Activated CD4-positive, CD25-positive, alpha-beta regulatory T cell treated with anti-CD3 and anti-CD28 coated beads, Interleukin-2, amount 50 U/mL, for 72 hours (primary cell): ENCODE data around the gene PNPLA2.

Experiments
- DNase-seq: peaks from one replicate; pipeline ENCODE4 v3.0.0; 2021

The PNPLA2 gene

DNA sequence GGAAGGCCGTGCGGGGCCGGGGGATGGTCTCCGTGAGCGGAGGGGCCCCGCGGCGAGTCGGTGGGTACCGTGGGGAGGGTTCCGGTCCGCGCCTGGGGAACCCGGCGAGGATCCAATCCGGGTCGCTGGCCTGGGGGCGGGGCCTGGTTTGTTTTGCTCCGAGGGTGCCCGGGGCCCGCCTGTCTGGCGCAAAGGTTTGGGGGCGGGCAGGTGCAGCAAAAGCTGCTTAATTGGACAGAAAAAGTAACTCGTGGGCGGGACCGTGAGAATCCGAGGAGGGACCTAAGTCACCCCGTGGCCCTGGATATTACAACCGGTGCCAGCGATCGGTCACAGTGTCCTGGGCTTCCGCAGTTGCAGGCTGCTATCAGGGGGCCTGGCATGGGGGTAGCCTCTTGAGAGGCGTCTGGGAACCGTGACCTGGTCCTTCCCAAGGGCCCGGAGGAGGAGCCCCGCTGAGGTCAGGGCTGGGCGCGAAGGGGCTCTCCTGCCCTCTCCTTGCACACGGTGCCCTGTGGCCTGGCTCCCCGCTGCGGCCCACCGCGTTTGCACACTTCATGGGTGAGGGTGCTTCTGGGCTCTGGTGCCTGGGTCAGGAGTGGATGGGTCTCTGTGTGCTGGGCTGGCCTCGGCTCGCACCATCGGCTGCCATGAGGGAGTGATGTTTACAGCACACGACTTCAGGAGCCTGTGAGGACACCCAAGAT is 1.4 kb downstream of the PNPLA2 start:
- DNase-seq = peak; percentile 91

GRCh38 chr11:820655-821511 is 2.2 kb downstream of the PNPLA2 start:
- DNase-seq = no peak

- no peak for DNase-seq
These were observed 3.0 kb downstream of the PNPLA2 start for GRCh38 chr11:821512-822371.

DNA sequence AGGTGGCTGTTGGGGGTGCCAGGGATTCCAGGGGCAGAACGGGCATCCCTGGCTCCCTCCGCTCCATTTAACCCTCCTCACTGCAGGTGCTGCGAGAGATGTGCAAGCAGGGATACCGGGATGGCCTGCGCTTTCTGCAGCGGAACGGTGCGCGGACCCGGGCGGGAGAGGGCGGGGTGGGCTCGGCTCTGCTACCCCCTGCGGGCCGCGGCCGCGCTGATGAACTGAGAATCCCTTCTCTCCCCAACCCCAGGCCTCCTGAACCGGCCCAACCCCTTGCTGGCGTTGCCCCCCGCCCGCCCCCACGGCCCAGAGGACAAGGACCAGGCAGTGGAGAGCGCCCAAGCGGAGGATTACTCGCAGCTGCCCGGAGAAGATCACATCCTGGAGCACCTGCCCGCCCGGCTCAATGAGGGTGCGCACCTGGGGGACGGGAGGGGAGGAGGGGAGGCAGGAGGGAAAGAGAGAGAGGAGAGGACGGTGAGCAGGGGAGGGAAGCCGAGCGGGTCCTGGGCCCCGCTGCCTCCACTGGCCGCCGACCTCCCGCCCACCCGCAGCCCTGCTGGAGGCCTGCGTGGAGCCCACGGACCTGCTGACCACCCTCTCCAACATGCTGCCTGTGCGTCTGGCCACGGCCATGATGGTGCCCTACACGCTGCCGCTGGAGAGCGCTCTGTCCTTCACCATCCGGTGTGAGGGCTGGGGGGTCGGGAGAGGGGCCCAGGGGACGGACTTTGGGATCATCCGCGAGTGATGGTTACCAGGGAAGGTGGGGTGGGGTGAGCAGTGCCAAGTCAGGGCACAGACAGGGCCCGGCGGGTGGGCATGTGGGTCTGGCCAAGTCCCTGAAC is 5.0 kb downstream of the PNPLA2 start:
- DNase-seq = no peak

GRCh38 chr11:824292-824880 is 5.7 kb downstream of the PNPLA2 start:
- DNase-seq = no peak

DNA sequence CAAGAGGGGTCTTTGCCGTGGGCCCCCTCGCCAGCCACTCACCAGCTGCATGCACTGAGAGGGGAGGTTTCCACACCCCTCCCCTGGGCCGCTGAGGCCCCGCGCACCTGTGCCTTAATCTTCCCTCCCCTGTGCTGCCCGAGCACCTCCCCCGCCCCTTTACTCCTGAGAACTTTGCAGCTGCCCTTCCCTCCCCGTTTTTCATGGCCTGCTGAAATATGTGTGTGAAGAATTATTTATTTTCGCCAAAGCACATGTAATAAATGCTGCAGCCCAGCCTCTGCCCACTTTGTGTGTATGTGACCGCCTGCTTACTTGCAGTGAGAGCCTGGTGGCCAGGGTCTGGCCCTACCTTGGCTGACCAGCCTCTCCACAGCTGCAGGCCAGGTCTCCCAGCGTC is 6.2 kb downstream of the PNPLA2 start:
- no peak for DNase-seq

GRCh38 chr11:825366-826226 is 6.9 kb downstream of the PNPLA2 start:
- DNase-seq = no peak

GRCh38 chr11:826227-826621 is 7.5 kb downstream of the PNPLA2 start:
- DNase-seq = no peak

DNA sequence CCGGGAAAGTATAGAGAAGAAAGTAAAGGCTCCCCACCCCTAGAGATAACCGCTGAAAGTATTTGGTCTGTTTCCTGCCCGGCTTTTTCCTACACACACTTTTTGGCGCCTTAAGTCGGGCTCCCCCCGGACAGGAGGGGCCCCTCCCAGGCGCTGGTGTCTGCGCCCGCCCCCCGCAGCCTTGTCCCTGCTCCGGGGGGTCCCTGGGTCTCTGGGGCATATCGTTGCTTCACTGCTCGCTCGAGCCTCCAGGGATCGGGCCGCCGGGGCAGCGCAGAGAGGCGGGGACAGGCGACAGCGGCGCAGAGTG is 8.1 kb downstream of the PNPLA2 start:
- no peak for DNase-seq

GRCh38 chr11:827146-827896 is 8.6 kb downstream of the PNPLA2 start:
- no peak for DNase-seq

DNA sequence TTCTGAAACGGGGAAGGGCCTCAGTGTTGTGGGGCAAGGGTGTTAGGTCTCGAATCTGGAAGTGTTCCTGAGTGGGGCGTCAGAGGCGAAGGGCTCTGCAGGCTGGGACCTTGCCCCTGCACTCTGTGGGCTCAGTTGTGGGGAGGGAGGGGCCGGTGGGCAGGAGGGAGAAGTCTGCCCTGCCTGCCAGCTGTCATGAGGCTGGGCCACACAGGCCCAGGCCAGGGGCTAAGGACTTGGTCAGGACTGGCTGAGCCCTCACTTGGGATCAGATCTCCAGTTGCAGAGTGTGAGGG is 9.1 kb downstream of the PNPLA2 start, which contains the start of gene CRACR2B:
Gene CRACR2B (plus strand): TSS at position 23 of the 296 bp plus-strand sequence. CDS start 689 bp downstream, outside the sequence.
- no peak for DNase-seq

DNA sequence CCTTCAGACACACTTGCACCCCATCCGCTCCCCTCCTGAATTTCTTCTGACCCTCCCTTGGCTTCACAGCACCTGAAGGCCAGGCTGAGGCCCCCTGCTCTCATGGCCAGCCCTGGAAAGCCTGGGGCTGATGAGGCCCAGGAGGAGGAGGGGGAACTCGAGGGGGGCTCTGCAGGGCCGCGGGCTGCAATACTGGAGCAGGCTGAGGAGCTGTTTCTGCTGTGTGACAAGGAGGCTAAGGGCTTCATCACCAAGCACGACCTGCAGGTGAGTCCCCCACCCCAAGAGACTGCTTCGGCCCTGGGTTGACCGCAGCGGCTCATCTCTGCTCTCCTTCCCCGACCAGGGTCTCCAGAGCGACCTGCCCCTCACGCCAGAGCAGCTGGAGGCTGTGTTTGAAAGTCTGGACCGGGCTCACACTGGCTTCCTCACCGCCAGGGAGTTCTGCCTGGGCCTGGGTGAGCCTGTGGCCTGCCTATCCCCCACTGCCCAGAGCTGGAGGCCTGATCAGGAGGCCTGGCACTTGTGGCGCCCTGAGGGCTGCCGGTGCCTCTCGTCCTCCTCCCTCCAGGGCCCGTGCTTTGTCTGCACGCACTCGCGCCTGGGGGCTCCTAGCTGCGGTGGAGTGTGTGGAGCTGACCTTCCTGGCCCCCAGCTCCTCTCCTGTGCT is 9.9 kb downstream of the PNPLA2 start:
- DNase-seq = no peak

DNA sequence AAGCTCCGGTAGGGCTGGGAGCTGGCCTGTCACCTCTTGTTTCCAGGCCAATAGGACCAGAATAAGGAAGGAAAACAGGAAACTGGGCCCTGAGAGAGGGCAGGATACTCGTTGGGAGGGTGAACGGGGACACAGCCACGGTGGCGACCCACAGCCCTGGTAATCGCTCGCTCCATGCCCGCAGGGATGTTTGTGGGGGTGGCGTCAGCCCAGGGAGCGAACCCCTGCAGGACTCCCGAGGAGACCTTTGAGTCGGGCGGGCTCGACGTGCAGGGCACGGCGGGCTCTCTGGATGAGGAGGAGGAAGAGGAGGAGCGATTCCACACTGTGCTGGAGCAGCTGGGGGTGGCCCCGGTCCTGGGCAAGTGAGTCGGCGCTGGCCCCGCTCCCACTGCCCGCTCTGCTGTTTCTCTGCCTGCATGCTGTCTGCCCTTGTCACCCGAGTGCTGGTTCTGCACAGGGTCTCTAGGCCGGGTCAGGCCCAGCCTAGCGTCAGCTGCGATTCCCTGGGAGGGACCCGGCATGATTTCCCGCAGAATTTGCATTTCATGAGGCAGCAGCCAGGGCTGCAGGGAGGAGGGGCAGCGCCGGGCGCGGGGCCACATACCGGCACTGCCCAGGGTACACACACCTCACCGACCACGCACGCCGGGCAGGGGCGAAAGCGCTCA is 10.6 kb downstream of the PNPLA2 start:
- no peak for DNase-seq

GRCh38 chr11:829847-830294 is 11.2 kb downstream of the PNPLA2 start:
- DNase-seq = no peak

- peak; percentile 53 for DNase-seq
These were observed 11.8 kb downstream of the PNPLA2 start for GRCh38 chr11:830295-831117.

GRCh38 chr11:831118-831864 is 12.6 kb downstream of the PNPLA2 start:
- DNase-seq = no peak

DNA sequence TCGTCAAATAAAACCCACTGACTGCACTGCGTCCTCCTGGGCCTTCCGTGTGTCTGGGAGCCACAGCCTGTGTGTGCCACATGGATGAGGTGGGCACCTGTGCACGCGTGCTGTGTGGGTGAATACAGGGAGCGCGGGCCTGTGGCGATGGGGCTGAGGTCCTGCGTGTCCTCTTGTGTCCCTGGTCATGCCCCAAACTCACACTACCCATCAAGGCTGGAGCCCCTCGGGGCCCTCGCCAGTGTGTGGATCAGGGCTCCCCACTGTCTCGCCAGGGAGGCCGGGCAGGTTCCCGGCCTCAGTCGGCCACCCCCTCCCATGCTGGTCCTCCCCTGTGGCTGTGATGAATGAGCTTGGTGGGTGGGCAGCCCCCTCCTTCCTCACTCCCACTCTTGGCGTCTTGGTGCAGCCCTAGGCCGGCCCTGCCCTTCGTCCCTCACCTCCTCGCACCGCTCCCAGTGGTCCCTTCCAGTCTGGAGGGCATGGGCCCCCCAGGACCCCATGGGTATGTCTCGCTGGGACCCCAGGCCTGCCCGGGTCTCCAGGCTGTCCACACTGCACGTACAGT is 13.3 kb downstream of the PNPLA2 start:
- no peak for DNase-seq
